Measurements from ENCODE around the gene KRTAP5-7.

- TF ChIP-seq CTCF (IDR thresholded peaks at IDR 0.05; ENCODE audit: insufficient read depth, low read length, poor library complexity, severe bottlenecking) (no peak), EZH2phosphoT487 (conservative IDR thresholded peaks at IDR 0.05; ENCODE audit: low read length) (no peak)
These were observed 626 bp downstream of the KRTAP5-7 start for GRCh38 chr11:71527576-71528210.
